Stimulated activated effector memory CD8-positive, alpha-beta T cell treated with anti-CD3 and anti-CD28 coated beads, Interleukin-12 subunit alpha, Interleukin-12 subunit beta, amount 100 ng/mL, for 72 hours (primary cell): ENCODE data around the gene AKT3.
"Not testable (repeated sequence)": the region's sequence is repeated elsewhere in the genome, so short reads cannot be mapped to it uniquely, and the experiment has no call there.

Experiments
- ATAC-seq: fragments of 150-1000 bp; cut with Tn5 transposase; 2 replicates; pipeline ENCODE4 v1.10.0; 2021
- DNase-seq, 2 donors: peaks; one replicate each; pipeline ENCODE4 v3.0.0; 2021 to 2022; ENCODE audit warnings: low spot score in 2 of 2
- H3K27ac Mint-ChIP-seq: one replicate; pipeline ENCODE4 v1.8.0; 2022; ENCODE audit warnings: mild to moderate bottlenecking, mixed read lengths
- H3K36me3 Mint-ChIP-seq: one replicate; pipeline ENCODE4 v1.8.0; 2022; ENCODE audit warnings: mild to moderate bottlenecking, mixed read lengths
- H3K4me1 Mint-ChIP-seq: one replicate; pipeline ENCODE4 v1.8.0; 2022; ENCODE audit warnings: mixed read lengths
- H3K4me3 Mint-ChIP-seq: one replicate; pipeline ENCODE4 v1.8.0; 2022; ENCODE audit warnings: mild to moderate bottlenecking, mixed read lengths
- H3K9me3 Mint-ChIP-seq: one replicate; pipeline ENCODE4 v1.8.0; 2022; ENCODE audit warnings: mixed read lengths

The AKT3 gene

GRCh38 chr1:243850202-243850451, at the start of gene AKT3:
Gene AKT3 (minus strand): TSS chr1:243850243. CDS start chr1:243843170, 7,073 bp downstream.
- ATAC-seq (peak; percentile 82), DNase-seq (no peak)
- peaks cover 34% of the 10 kb centered on the region for H3K4me1 Mint-ChIP-seq
- H3K27ac Mint-ChIP-seq, result peak within 1 kb of the TSS; percentile 97
- no peaks in the 10 kb centered on the region for H3K9me3 Mint-ChIP-seq
- peak within 1 kb of the TSS; percentile 95 for H3K4me3 Mint-ChIP-seq
- peaks cover 13% of the 10 kb centered on the region for H3K36me3 Mint-ChIP-seq

- Mint-ChIP-seq H3K4me3 (no peak overlapping the region), H3K27ac (no peak overlapping the region), H3K9me3 (no peaks in the 10 kb centered on the region), H3K4me1 (no peaks in the 10 kb centered on the region), H3K36me3 (no peaks in the 10 kb centered on the region)
- ATAC-seq (no peak), DNase-seq (no peak)
These were observed 48.2 kb upstream of the AKT3 start for GRCh38 chr1:243898278-243898677.

GRCh38 chr1:243896313-243896712, 46.3 kb upstream of the AKT3 start:
- Mint-ChIP-seq H3K36me3 (no peaks in the 10 kb centered on the region), H3K27ac (no peak overlapping the region)

GRCh38 chr1:243892456-243892855, 42.4 kb upstream of the AKT3 start:
- ATAC-seq, result no peak
- H3K9me3 Mint-ChIP-seq, result no peaks in the 10 kb centered on the region
- no peaks in the 10 kb centered on the region for H3K4me1 Mint-ChIP-seq
- no peaks in the 10 kb centered on the region for H3K36me3 Mint-ChIP-seq
- no peak for DNase-seq
- no peak overlapping the region for H3K4me3 Mint-ChIP-seq
- no peak overlapping the region for H3K27ac Mint-ChIP-seq

More at GRCh38 chr1:243896313-243896712, 46.3 kb upstream of the AKT3 start:
- ATAC-seq (no peak), DNase-seq (no peak)
- Mint-ChIP-seq H3K4me1 (no peaks in the 10 kb centered on the region), H3K9me3 (no peaks in the 10 kb centered on the region), H3K4me3 (no peak overlapping the region)

- H3K27ac Mint-ChIP-seq, result no peak overlapping the region
- no peak overlapping the region for H3K4me3 Mint-ChIP-seq
- peaks cover 6% of the 10 kb centered on the region for H3K4me1 Mint-ChIP-seq
- ATAC-seq (no peak), DNase-seq (no peak)
- H3K9me3 Mint-ChIP-seq, result no peaks in the 10 kb centered on the region
- no peaks in the 10 kb centered on the region for H3K36me3 Mint-ChIP-seq
These were observed 40.5 kb upstream of the AKT3 start for GRCh38 chr1:243890576-243890975.

GRCh38 chr1:243885806-243886205, 35.8 kb upstream of the AKT3 start:
- H3K4me3 Mint-ChIP-seq, result no peak overlapping the region
- H3K27ac Mint-ChIP-seq, result no peak overlapping the region
- H3K4me1 Mint-ChIP-seq, result peaks cover 6% of the 10 kb centered on the region
- no peaks in the 10 kb centered on the region for H3K36me3 Mint-ChIP-seq
- ATAC-seq (no peak), DNase-seq (no peak)
- H3K9me3 Mint-ChIP-seq, result no peaks in the 10 kb centered on the region

- no peaks in the 10 kb centered on the region for H3K36me3 Mint-ChIP-seq
- H3K9me3 Mint-ChIP-seq, result no peaks in the 10 kb centered on the region
- no peak overlapping the region for H3K4me3 Mint-ChIP-seq
- H3K27ac Mint-ChIP-seq, result no peak overlapping the region
- ATAC-seq (no peak), DNase-seq (no peak)
- H3K4me1 Mint-ChIP-seq, result peaks cover 6% of the 10 kb centered on the region
These were observed 34.6 kb upstream of the AKT3 start for GRCh38 chr1:243884603-243885002.

- no peak overlapping the region for H3K4me3 Mint-ChIP-seq
- ATAC-seq (no peak), DNase-seq (no peak)
- H3K4me1 Mint-ChIP-seq, result peaks cover 6% of the 10 kb centered on the region
- H3K36me3 Mint-ChIP-seq, result no peaks in the 10 kb centered on the region
- H3K27ac Mint-ChIP-seq, result no peak overlapping the region
- H3K9me3 Mint-ChIP-seq, result no peaks in the 10 kb centered on the region
These were observed 33.5 kb upstream of the AKT3 start for GRCh38 chr1:243883551-243883950.

GRCh38 chr1:243882276-243882675, 32.2 kb upstream of the AKT3 start:
- Mint-ChIP-seq H3K9me3 (no peaks in the 10 kb centered on the region), H3K27ac (no peak overlapping the region), H3K4me3 (no peak overlapping the region), H3K4me1 (peaks cover 6% of the 10 kb centered on the region), H3K36me3 (no peaks in the 10 kb centered on the region)
- DNase-seq (no peak), ATAC-seq (no peak)

- not testable (repeated sequence) for H3K4me1 Mint-ChIP-seq, ATAC-seq, H3K36me3 Mint-ChIP-seq, H3K9me3 Mint-ChIP-seq, DNase-seq, H3K4me3 Mint-ChIP-seq, H3K27ac Mint-ChIP-seq
These were observed 27.0 kb upstream of the AKT3 start for GRCh38 chr1:243877058-243877457.

GRCh38 chr1:243855616-243856318, 5.7 kb upstream of the AKT3 start:
- DNase-seq (no peak), ATAC-seq (no peak)
- Mint-ChIP-seq H3K27ac (no peak overlapping the region), H3K36me3 (peaks cover 6% of the 10 kb centered on the region), H3K4me3 (no peak overlapping the region), H3K9me3 (no peaks in the 10 kb centered on the region), H3K4me1 (peaks cover 14% of the 10 kb centered on the region)

- DNase-seq (no peak), ATAC-seq (no peak)
- H3K9me3 Mint-ChIP-seq, result no peaks in the 10 kb centered on the region
- H3K27ac Mint-ChIP-seq, result peak overlapping the region; percentile 88
- peak overlapping the region; percentile 95 for H3K4me3 Mint-ChIP-seq
- peaks cover 13% of the 10 kb centered on the region for H3K36me3 Mint-ChIP-seq
- peaks cover 29% of the 10 kb centered on the region for H3K4me1 Mint-ChIP-seq
These were observed 1.7 kb upstream of the AKT3 start for GRCh38 chr1:243851765-243852164.

GRCh38 chr1:243851257-243851756, 1.3 kb upstream of the AKT3 start:
- Mint-ChIP-seq H3K4me1 (peaks cover 34% of the 10 kb centered on the region), H3K4me3 (peak overlapping the region; percentile 95), H3K36me3 (peaks cover 13% of the 10 kb centered on the region), H3K9me3 (no peaks in the 10 kb centered on the region), H3K27ac (peak overlapping the region; percentile 88)
- DNase-seq, result no peak
- ATAC-seq, result no peak

- H3K27ac Mint-ChIP-seq, result peak overlapping the region; percentile 88
- H3K4me3 Mint-ChIP-seq, result peak overlapping the region; percentile 95
- ATAC-seq (peak; percentile 69), DNase-seq (peak; percentile 74 to 88)
- H3K4me1 Mint-ChIP-seq, result peaks cover 34% of the 10 kb centered on the region
- peaks cover 13% of the 10 kb centered on the region for H3K36me3 Mint-ChIP-seq
- no peaks in the 10 kb centered on the region for H3K9me3 Mint-ChIP-seq
These were observed 611 bp upstream of the AKT3 start for GRCh38 chr1:243850452-243851256.

- Mint-ChIP-seq H3K4me1 (peaks cover 34% of the 10 kb centered on the region), H3K9me3 (no peaks in the 10 kb centered on the region)
These were observed 432 bp downstream of the AKT3 start for GRCh38 chr1:243849421-243850201.

More at GRCh38 chr1:243849421-243850201, 432 bp downstream of the AKT3 start:
- H3K36me3 Mint-ChIP-seq, result peaks cover 13% of the 10 kb centered on the region
- peak overlapping the region; percentile 95 for H3K4me3 Mint-ChIP-seq
- H3K27ac Mint-ChIP-seq, result peak overlapping the region; percentile 97
- peak; percentile 49 for ATAC-seq
- peak; percentile 56 to 86 for DNase-seq
